Measurements from ENCODE around the gene PLS1. TPM values are rescaled to one million over a fixed set of nuclear protein-coding genes. Genes with fewer than 3 reads are reported as not detected.

Gene PLS1
- total RNA-seq, 1 experiment from 2014 or later = 38.8 TPM

- intact Hi-C loops (cut with micrococcal nuclease) = no loop called here
- BruUV-seq (replicated peaks) = no TSS peak
- H3K9ac ChIP-seq (ENCODE audit: low read length) = no peak overlapping the region
- H3K36me3 ChIP-seq (ENCODE audit: control insufficient read depth in 1 of 2, insufficient read depth in 2 of 2, low read length in 2 of 2) = no peaks in the 10 kb centered on the region
- ChIA-PET RAD21 (ENCODE audit: low non-redundant PET in 1 of 2, low total read pairs in 2 of 2, uncharacterized antibody in 2 of 2, unreplicated experiment in 2 of 2) (no interaction called here), CTCF (no interaction called here), POLR2A (no interaction called here)
- H3K27me3 ChIP-seq (ENCODE audit: insufficient read depth, low read length) = no peaks in the 10 kb centered on the region
- no peak overlapping the region for H3K4me2 ChIP-seq (ENCODE audit: low read length)
- no peak overlapping the region for H3K4me3 ChIP-seq (replicated peaks in 1 of 2; ENCODE audit: low read depth in 1 of 2, low read length in 2 of 2)
- H4K20me1 ChIP-seq (ENCODE audit: insufficient read depth) = no peaks in the 10 kb centered on the region; the same call in 1 of the 2 replicates
- no peaks in the 10 kb centered on the region for H3K79me2 ChIP-seq (ENCODE audit: insufficient read depth, low read length)
- H3K4me1 ChIP-seq (ENCODE audit: control insufficient read depth in 1 of 2, insufficient read depth in 2 of 2, low read length in 2 of 2) = peaks cover 3 to 6% of the 10 kb centered on the region in 2 experiments; a peak in 3 of 4 replicates
- H3K9me3 ChIP-seq (ENCODE audit: control insufficient read depth in 1 of 2, insufficient read depth in 1 of 2, low read depth in 1 of 2, low read length in 2 of 2) = no peaks in the 10 kb centered on the region
- no peak for DNase-seq (ENCODE audit: low read depth, low spot score)
- H2AFZ ChIP-seq (ENCODE audit: low read depth, low read length, poor library complexity, severe bottlenecking) = no peak overlapping the region
- ATAC-seq = no peak
- H3K9me2 ChIP-seq (ENCODE audit: insufficient read depth) = no peaks in the 10 kb centered on the region
- H3K27ac ChIP-seq (ENCODE audit: low read depth, low read length) = no peak overlapping the region
- TF ChIP-seq MAX (IDR thresholded peaks at IDR 0.05) (no peak), ELF1 (IDR thresholded peaks at IDR 0.05; ENCODE audit: borderline replicate concordance, low read depth) (no peak), SIN3A (IDR thresholded peaks at IDR 0.05; ENCODE audit: low read depth) (no peak), SRF (IDR thresholded peaks at IDR 0.05; ENCODE audit: low read depth) (no peak), JUND (IDR thresholded peaks at IDR 0.05) (no peak), POLR2A (IDR thresholded peaks at IDR 0.05; ENCODE audit: borderline replicate concordance, extremely low read depth, insufficient read depth, insufficient read length) (no peak), EZH2 (IDR thresholded peaks at IDR 0.05) (no peak), REST (IDR thresholded peaks at IDR 0.05; ENCODE audit: low read depth) (no peak), ZNF274 (IDR thresholded peaks at IDR 0.05; ENCODE audit: low read depth, low read length) (no peak), POLR2AphosphoS5 (IDR thresholded peaks at IDR 0.05; ENCODE audit: low read depth, low read length) (no peak), TCF7L2 (IDR thresholded peaks at IDR 0.05; ENCODE audit: borderline replicate concordance, extremely low read depth, insufficient read depth, insufficient read length) (no peak), RAD21 (IDR thresholded peaks at IDR 0.05; ENCODE audit: low read depth) (no peak), FOSL1 (IDR thresholded peaks at IDR 0.05; ENCODE audit: low read depth) (no peak), EGR1 (IDR thresholded peaks at IDR 0.05; ENCODE audit: low read depth) (no peak), CEBPB (IDR thresholded peaks at IDR 0.05; ENCODE audit: low read depth) (no peak), YY1 (IDR thresholded peaks at IDR 0.05; ENCODE audit: extremely low read depth, insufficient replicate concordance, low read depth, low read length) (no peak), ZBTB33 (IDR thresholded peaks at IDR 0.05; ENCODE audit: extremely low read depth, insufficient replicate concordance, low read length) (no peak), CTCF (IDR thresholded peaks at IDR 0.05 in 2 of 3, conservative IDR thresholded peaks at IDR 0.05 in 1 of 3; ENCODE audit: borderline replicate concordance in 1 of 3, insufficient read depth in 1 of 3, low read depth in 2 of 3, low read length in 2 of 3) (no peak)
Observed at GRCh38 chr3:142652826-142653292, 56.7 kb downstream of the PLS1 start.

Data from HCT116 (cell line).